ENCODE measurements around the gene MRPL1. TPM values are rescaled to one million over a fixed set of nuclear protein-coding genes. Genes with fewer than 3 reads are reported as not detected.
"Not testable (repeated sequence)": the region's sequence is repeated elsewhere in the genome, so short reads cannot be mapped to it uniquely, and the experiment has no call there.

The MRPL1 gene
- total RNA-seq, 1 donor from 2014 or later = 28.2 TPM

DNA sequence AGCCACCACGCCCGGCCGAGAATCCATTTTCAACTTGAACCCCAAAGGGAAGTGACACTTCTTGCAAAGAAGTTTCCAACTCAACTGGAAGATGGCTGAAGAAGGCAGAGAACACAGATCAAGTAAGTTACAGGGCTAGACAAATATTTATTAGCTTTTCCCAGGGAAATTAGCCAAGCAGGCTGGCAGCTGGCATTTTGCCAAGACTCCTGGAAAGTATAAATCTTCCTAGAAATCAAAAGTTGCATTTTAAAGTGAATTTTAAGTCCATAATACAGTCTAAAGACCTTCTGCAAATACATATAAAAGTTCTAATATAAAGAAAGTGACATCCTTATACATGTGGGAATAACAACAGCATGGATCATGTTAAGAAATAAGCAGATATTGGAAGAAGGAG is 3.4 kb upstream of the MRPL1 start:
- Mint-ChIP-seq H3K4me3 (ENCODE audit: unreplicated experiment) (no peak overlapping the region), H3K9me3 (ENCODE audit: unreplicated experiment) (no peaks in the 10 kb centered on the region), H3K36me3 (ENCODE audit: low read depth, unreplicated experiment) (peaks cover 4% of the 10 kb centered on the region), H3K4me1 (ENCODE audit: unreplicated experiment) (peaks cover 21% of the 10 kb centered on the region), H3K27ac (ENCODE audit: unreplicated experiment) (no peak overlapping the region), H3K27me3 (ENCODE audit: unreplicated experiment) (peaks cover 16% of the 10 kb centered on the region)
- TF ChIP-seq, protein P1, sequence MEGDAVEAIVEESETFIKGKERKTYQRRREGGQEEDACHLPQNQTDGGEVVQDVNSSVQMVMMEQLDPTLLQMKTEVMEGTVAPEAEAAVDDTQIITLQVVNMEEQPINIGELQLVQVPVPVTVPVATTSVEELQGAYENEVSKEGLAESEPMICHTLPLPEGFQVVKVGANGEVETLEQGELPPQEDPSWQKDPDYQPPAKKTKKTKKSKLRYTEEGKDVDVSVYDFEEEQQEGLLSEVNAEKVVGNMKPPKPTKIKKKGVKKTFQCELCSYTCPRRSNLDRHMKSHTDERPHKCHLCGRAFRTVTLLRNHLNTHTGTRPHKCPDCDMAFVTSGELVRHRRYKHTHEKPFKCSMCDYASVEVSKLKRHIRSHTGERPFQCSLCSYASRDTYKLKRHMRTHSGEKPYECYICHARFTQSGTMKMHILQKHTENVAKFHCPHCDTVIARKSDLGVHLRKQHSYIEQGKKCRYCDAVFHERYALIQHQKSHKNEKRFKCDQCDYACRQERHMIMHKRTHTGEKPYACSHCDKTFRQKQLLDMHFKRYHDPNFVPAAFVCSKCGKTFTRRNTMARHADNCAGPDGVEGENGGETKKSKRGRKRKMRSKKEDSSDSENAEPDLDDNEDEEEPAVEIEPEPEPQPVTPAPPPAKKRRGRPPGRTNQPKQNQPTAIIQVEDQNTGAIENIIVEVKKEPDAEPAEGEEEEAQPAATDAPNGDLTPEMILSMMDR (IDR thresholded peaks at IDR 0.05; ENCODE audit: unreplicated experiment) = no peak
- no peak for DNase-seq (ENCODE audit: low spot score)

DNA sequence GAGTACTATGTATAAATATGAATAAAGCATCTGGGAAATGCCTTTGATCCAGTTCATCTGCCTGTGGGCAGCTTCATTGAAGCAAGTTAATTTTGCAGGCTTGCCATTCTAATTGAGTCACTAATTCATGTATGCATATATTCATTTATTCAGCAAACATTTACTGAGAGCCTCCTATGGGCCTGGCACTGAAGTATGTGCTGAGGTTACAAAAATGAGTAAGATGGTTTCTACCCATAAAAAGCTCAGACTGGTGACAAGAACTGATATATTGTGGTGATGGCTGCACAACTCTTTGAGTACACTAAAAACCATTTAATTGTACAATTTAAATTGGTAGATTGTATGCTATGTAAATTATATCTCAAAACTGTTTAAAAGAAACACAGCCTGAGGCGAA is 1.1 kb upstream of the MRPL1 start:
- no peak for DNase-seq (ENCODE audit: low spot score)
- peaks cover 16% of the 10 kb centered on the region for H3K27me3 Mint-ChIP-seq (ENCODE audit: unreplicated experiment)
- peak overlapping the region; percentile 100 for H3K27ac Mint-ChIP-seq (ENCODE audit: unreplicated experiment)
- peak overlapping the region; percentile 98 for H3K4me3 Mint-ChIP-seq (ENCODE audit: unreplicated experiment)
- TF ChIP-seq, protein P1 (IDR thresholded peaks at IDR 0.05; ENCODE audit: unreplicated experiment) = no peak
- H3K9me3 Mint-ChIP-seq (ENCODE audit: unreplicated experiment) = no peaks in the 10 kb centered on the region
- H3K36me3 Mint-ChIP-seq (ENCODE audit: low read depth, unreplicated experiment) = peaks cover 7% of the 10 kb centered on the region
- H3K4me1 Mint-ChIP-seq (ENCODE audit: unreplicated experiment) = peaks cover 24% of the 10 kb centered on the region

DNA sequence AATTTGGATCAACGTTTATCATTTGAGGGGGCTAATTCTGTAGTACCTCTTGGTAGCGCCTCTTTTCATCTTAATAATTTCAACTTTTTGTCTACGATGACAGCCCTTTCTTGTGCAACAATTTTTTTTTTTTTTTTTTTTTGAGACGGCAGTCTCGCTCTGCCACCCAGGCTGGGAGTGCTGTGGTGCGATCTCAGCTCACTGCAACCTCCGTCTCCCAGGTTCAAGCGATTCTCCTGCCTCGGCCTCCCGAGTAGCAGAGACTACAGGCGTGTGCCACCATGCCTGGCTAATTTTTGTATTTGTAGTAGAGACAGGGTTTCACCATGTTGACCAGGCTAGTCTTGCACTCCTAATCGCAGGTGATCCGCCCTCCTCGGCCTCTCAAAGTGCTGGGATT is 711 bp downstream of the MRPL1 start:
- H3K27ac Mint-ChIP-seq (ENCODE audit: unreplicated experiment) = peak overlapping the region; percentile 100
- not testable (repeated sequence) for H3K9me3 Mint-ChIP-seq (ENCODE audit: unreplicated experiment); DNase-seq (ENCODE audit: low spot score)
- peaks cover 11% of the 10 kb centered on the region for H3K36me3 Mint-ChIP-seq (ENCODE audit: low read depth, unreplicated experiment)
- H3K4me3 Mint-ChIP-seq (ENCODE audit: unreplicated experiment) = peak overlapping the region; percentile 98
- peaks cover 20% of the 10 kb centered on the region for H3K4me1 Mint-ChIP-seq (ENCODE audit: unreplicated experiment)
- H3K27me3 Mint-ChIP-seq (ENCODE audit: unreplicated experiment) = peaks cover 16% of the 10 kb centered on the region

DNA sequence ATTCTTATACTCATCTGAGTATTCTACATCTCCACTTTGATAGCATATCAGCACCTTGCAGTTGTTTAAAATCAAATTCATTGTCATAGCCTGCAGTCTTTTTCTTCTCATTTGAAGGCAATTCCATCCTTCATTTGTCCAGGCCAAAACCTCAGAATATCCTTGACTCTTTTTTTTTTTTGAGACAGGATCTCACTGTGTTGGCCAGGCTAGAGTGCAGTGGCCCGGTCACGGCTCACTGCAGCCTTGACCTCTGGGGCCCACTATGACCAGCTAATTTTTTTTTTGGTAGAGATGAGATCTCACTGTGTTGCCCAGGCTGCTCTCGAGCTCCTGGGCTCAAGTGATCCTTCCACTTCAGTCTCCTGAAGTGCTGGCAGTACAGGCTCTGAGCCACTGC is 2.6 kb downstream of the MRPL1 start:
- H3K27me3 Mint-ChIP-seq (ENCODE audit: unreplicated experiment) = peaks cover 16% of the 10 kb centered on the region

DNA sequence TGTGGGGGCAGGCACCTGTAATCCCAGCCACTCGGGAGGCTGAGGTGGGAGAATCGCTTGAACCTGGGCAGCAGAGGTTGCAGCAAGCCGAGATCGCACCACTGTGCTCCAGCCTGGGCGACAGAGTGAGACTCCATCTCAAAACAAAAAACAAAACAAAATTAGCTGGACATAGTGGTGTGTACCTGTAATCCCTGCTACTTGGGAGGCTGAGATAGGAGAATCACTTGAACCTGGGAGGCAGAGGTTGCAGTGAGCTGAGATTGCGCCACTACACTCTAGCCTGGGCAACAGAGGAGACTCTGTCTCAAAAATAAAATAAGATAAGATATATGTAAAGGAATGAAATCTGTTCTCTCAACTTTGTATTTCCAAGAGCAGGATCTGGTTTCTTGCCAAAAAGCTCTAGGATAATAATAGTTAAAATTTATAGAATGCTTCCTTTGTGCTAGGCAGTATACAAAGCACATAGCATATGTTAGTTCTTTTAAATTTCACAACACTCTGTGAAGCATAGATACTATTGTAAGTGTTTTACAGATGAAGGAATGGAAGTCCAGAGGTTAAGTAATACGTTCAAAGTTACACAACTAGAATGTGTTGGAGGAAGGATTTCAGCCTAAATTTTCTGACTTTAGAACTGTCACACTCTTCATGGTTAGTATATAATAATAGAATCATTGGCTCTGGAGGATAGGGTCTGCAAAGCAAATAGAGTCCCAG is 10.3 kb downstream of the MRPL1 start:
- TF ChIP-seq, protein P1 (IDR thresholded peaks at IDR 0.05; ENCODE audit: unreplicated experiment) = no peak
- Mint-ChIP-seq H3K27ac (ENCODE audit: unreplicated experiment) (no peak overlapping the region), H3K4me3 (ENCODE audit: unreplicated experiment) (no peak overlapping the region), H3K9me3 (ENCODE audit: unreplicated experiment) (no peaks in the 10 kb centered on the region), H3K36me3 (ENCODE audit: low read depth, unreplicated experiment) (peaks cover 6% of the 10 kb centered on the region), H3K27me3 (ENCODE audit: unreplicated experiment) (no peaks in the 10 kb centered on the region), H3K4me1 (ENCODE audit: unreplicated experiment) (peaks cover 4% of the 10 kb centered on the region)
- no peak for DNase-seq (ENCODE audit: low spot score)

More for the DNA sequence above, 2.6 kb downstream of the MRPL1 start:
- no peak for DNase-seq (ENCODE audit: low spot score)
- Mint-ChIP-seq H3K27ac (ENCODE audit: unreplicated experiment) (no peak overlapping the region), H3K4me1 (ENCODE audit: unreplicated experiment) (peaks cover 20% of the 10 kb centered on the region), H3K36me3 (ENCODE audit: low read depth, unreplicated experiment) (peaks cover 11% of the 10 kb centered on the region), H3K9me3 (ENCODE audit: unreplicated experiment) (no peaks in the 10 kb centered on the region), H3K4me3 (ENCODE audit: unreplicated experiment) (no peak overlapping the region)
- TF ChIP-seq, protein P1 (IDR thresholded peaks at IDR 0.05; ENCODE audit: unreplicated experiment) = no peak
